ENCODE results near the gene HIVEP3.

The HIVEP3 gene

DNA sequence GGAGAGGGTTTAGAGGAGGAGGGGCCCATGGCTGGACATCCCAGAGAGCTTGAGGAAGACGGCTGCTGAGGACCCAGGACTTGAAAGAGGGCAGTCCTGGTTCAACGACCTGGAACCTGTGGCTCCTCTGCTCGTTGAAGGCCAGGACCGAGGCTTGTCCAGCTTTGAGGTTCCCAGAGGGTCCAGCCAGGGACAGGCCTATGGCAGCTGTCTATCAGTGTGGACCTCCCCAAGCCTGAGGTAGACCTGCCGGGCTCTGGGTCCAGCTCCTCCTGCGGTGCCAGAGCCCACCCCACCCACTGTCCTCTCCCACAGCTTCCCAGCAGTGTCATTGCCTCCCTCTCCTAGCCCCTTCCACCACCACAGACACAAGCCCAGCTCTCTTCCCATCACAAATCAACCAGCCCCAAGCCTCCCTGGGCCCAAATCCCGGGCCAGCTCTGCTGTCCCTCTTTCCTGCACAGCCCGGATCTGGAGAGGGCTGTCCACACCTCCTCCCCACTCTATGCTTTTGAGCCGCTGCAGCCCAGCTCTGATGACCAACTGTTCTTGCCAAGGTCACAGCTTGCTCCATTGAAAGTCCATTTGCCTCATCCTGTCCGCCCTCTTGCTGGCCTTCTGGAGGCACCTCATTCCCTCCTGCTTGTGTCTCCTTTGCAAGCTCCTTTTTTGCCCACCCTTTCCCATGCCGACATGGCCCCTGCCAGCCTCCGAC lies 385.5 kb downstream of the HIVEP3 start:
- no peak for DNase-seq (ENCODE audit: low spot score)

DNA sequence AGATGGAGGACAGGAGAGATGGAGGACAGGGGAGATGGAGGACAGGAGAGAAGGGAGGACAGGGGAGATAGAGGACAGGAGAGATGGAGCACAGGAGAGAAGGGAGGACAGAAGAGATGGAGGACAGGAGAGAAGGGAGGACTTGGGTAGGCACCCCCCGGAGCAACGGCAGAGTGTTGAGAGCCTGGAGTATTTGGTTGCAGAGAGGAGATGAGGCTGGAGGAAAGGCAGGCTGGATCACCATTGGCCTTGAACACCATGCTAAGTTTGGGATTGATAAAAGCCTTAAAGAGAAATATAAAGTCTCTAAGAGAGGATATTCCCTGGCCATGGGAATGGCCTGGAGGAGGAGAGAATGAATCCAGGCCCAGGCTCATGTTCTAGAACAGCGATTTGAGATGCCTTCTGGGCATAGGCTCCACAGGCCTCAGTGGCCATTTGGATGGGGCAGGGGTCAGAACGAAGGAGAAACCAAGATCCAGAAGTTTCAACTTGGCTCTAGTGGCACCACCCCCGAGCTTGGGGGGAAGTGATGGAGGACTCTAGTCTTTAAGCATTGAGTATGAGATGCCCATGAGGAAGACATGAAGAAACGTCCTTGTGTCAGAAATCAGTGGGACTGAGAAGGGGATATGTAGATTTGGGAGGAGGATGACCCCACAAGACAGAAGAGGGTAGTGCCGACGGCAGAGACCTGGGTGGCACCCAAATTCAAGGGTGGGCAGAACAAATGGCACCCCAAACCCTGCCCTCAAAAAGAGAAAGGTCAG lies 386.3 kb downstream of the HIVEP3 start:
- DNase-seq (ENCODE audit: low spot score), result no peak

DNA sequence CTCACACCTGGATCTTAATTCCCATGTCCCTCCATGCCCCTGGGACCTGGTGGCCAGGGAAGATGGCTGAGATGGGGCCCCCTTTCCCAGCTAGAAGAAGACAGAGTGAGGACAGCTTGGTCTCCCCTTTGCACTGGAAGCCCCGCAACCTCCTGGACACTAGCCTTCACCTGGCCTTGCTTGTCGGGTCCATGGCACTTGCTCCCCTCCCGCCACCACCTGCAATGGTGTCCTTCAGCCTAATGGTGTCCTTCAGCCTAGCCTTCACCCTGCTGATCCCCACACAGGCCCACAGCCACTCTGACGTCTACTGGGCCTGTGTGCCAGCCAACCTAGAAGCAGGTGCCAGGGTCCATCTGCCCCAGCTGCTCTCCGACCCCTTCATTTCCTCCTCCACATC lies 388.3 kb downstream of the HIVEP3 start:
- no peak for DNase-seq (ENCODE audit: low spot score)

DNA sequence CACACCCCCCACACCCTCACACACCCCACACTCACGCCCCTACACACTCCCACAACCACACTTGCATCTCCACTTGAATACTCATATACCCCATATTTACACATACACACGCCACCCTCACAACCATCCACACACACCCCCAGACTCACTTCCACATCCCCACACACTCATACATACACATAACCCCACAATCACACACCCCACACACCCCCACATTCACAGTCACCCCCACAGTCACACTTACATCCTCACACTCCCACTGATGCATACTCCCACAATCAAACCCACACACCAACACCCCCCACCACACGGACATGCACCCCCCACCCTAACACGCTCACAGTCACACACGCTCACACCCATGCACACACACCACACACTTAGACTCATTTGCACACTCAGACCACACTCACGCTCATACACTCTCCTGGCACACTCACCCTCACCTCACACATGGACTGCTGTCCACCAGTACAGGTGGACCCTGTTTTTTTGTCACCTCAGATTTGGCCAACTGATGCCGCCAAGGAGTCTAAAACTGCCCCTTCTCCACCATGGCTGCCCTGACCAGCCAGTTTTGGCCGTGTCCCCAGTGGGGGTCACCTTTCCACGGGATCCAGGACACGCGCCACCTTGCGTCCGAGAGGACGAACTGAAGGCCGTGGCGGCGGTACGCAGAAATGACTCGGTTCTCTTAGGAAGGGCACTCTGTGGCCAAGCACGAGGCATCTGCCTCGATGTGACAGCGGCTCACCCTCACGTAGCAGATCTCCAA lies 388.9 kb downstream of the HIVEP3 start:
- no peak for DNase-seq (ENCODE audit: low spot score)

DNA sequence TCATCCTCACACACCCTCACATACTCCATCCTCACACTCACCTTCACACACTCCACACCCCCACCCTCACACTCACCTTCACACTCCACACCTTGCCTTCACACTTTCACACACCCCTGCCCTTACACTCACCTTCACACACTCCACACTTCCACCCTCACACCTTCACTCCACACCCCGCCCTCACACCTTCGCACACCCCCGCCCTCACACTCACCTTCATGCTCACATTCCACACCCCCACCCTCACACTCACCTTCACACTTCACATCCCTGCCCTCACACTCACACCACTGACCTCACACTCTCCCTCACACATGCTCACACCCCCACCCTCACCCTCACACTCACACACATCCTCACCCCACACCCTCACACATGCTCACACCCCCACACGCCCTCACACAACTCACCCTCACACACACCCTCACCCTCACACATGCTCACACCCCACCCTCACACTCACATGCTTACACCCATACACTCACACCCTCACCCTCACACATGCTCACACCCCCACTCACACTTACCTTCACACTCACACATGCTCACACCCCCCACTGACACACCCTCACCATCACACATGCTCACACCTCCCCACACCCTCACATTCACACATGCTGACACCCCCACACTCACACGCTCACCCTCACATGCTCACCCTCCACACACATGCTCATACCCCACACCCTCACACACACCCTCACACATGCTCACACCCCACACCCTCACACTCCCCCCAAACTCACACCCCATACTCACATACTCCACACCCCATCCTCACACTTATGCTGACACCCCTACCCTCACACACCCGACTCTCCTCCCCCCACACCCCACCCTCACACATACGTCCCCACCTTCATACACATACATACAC lies 389.8 kb downstream of the HIVEP3 start:
- DNase-seq (ENCODE audit: low spot score), result no peak

DNA sequence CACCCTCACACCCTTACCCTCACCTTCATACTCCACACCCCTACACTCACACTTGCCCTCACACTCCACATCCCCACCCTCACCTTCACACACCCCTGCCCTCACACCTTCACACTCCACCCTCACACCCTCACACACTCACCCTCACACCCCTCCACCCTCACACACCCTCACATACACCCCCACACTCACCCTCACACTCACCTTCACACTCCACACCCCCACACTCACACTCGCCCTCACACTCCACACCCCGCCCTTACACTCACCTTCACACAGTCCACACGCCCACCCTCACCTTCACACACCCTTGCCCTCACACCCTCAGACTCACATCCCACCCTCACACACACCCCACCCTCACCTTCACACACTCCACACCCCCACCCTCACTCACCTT lies 390.6 kb downstream of the HIVEP3 start:
- DNase-seq (ENCODE audit: low spot score), result no peak

DNA sequence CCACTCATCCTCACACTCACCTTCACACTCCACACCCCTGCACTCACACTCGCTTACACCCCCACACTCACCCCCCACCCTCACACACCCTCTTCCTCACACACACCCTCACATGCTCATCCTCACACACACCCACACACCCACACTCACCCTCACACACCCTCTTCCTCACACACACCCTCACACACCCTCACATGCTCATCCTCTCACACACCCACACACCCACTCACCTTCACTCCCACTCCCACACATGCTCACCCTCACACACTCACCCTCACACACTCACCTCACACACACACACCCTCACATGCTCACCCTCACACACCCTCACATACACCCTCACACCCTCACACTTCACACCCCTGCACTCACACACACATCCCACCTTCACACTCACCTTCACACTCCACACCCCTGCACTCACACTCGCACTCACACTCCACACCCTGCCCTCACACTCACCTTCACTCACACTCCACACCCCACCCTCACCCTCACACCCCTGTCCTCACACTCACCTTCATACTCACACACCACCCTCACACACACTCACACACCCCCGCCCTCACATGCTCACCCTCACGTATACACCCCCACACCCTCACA lies 391.7 kb downstream of the HIVEP3 start:
- no peak for DNase-seq (ENCODE audit: low spot score)

DNA sequence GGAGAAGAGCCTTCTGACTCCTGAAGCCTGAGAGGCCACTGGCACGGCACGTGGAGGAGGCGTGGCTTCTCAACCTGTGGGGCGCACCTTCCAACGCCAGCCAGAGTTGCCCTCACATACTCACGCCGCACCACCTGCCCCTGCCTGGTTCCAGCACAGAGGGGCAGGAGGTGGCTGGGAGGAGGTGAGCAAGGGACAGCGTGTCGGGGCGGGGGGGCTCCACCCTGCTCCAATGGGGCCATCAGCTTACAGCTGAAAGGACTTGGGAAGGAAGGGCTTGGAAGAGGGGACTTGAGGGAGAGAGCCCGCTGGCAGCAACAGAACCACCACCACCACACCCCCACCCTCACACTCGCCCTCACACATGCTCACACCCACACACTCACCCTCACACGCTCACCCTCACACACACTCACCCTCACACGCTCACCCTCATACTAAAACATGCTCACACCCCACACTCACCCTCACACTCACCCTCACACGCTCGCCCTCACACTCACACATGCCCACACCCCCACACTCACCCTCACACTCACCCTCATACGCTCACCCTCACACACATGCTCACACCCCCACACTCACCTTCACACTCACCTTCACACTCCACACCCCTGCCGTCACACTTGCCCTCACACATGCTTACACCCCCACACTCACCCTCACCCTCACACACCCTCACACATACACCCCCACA lies 392.7 kb downstream of the HIVEP3 start:
- DNase-seq (ENCODE audit: low spot score), result no peak

DNA sequence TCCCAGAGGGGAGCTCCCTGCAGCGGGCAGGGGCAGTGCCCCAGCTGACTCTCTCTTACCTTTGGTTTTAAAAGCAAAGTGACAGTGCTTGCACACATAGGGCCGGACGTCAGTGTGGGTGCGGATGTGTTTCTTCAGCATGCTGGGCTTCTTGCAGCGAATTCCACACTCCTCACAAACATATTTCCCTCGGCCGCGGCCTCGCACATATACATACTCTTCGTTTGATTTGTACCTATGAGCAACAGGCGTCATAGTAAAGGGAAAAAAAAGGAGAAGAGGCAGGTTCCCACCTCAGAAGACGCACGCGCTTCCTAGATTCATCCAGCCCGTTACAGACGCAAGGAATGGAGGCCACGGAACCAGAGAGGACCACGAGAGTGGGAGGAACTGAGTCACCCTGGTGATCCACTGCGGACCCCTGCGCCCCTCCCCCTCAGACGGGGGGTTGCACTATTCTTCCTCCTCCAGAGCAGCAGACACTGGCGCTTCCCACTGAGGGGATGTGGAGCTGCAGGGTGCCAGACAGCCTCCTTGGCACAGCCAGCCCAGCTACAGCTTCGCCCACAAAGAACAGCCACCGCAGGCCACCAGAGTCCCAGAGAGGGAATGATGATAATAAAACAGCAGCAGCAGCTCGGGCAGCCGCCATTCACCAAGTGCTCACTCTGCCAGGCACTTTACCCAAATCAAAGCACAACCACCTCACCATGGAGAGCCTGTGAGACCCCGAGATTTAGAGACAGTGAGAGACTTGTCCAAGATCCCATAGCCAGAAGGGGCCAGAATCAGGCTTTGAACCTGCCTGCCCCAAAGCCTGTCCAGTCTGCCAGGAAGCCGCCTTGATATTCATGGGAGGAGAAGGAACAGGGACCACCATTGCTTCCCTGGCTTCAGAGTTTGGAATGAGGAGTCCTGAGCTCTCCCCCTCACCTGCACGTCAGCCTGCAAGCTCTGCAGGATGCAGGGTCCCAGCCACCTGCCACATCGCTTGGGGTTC lies 393.7 kb downstream of the HIVEP3 start:
- DNase-seq (ENCODE audit: low spot score), result no peak

DNA sequence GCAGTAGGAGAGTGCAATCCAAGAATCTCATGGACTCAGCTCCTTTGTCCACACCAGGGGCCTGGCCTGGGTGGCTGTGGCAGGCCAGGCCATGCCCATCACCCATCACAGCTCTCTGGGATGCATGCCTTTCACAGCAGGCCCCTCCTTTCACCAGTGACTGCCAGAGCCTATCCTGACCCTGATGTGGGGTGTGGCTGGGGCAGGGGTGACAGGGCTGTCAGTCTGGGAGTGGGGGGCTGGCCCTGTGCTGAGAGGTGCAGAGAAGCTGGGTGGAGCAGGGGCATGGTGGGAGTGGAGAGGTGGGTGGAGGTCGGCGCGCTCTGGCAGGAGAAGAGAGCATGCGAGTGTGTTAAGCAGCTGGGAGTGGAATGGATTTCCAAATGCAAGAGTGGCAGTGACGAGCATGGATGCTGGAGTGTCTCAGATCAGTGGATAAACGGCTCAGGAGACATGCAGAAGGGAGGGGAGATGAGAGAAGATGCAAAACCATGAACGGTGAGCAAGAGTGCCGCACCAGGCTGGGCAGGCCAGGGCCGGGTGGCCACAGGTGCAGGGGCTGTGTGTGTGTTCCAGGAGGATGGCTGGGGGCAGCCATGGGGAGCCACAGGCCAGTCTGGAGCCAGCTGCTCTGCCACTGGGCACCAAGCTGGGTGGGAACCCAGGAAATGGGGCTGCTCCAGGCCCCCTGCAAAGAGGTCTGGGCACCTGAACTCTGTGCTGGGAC lies 394.6 kb downstream of the HIVEP3 start:
- no peak for DNase-seq (ENCODE audit: low spot score)

DNA sequence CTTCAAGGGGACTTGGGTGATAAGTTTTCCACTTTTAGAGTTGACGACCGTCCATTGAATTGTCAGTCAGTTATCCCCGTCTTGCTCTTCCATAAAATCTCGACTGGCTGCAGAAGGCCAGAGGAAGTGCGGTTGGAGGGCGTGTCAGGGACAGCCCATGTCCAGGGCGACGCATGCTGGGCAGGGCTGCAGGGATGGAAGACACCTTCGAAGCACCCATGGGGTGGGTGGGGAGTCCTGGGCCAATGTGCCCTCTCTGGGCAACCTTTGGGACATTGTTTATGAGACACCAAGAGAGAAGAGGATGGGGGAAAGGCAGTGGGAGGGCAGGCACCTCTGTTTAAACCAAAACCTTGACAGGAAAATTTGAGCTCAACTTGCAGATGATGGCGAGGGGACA lies 395.7 kb downstream of the HIVEP3 start:
- no peak for DNase-seq (ENCODE audit: low spot score)

DNA sequence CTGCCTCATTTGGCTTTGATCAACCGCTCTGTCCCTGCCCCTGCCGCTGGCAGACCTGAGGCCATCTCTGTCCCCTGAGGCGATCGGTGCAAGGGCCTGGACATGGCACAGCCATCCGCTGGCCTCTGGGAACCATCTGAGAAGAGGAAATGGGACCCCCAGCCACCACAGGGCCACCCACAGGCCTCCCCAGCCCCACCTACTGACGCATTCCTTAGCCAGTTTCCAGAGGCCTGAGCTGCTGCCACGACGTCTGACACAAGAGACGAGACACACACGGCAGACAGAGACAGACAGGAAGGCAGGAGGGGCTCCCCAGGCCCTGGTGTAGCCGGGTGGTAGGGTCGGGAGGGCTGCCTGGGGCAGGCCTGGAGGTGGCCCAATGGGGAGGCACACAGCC lies 397.0 kb downstream of the HIVEP3 start:
- no peak for DNase-seq (ENCODE audit: low spot score)

DNA sequence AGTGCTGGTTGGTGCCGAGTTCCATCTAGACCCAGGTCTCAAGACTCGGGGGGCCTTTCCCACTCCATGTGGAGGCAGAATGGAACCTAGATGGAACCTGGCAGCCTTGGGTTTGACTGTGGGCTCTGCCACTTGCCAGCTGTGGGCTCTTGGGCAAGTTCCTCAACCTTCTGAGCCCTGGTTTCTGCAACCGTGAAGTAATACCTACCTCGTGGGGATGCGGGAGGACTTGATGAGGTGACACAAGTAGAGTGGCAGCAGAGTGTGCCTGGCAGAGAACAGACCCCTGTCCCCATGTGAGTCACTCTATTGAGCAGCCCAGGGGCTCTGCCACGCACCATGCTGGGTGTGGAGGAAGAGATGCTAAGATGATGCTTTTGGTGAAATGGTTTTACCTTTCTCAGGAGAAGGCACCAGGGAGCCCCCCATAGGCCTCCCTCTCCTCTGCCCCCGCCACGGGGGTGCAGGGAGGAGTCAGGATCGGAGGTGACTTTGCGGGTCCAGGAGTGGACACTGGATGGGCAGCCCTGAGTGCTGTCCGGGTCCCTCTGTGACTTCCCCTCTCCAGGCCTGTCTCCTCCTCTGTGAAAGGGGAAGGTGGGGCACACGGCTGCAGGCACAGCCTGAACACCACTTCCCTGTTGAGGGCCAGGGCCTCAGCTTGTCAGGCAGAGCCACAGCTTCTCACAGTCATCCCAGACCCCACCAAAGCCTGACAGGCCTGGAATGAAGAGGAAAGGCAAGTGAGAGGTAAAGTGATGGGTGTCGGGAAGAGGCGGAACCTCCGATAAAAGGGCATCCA lies 397.6 kb downstream of the HIVEP3 start:
- DNase-seq (ENCODE audit: low spot score), result no peak

DNA sequence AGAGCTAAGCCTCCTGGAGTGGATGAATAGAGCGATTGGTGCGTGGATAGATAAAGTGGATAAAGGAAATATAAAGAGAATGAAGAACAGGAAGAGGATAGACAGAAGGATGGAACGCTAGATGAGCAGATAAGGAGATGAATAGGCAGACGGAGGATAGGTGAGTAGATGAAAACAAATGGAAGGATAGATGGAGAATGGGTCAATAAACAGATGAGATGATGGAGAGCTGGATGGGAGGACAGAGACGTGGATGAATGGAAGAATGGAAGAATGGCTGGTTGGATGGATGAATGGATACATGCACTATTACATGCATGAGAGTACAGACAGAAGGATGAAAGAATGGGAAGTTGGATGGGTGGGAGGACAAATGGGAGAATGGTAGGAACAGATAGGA lies 399.1 kb downstream of the HIVEP3 start:
- no peak for DNase-seq (ENCODE audit: low spot score)

DNA sequence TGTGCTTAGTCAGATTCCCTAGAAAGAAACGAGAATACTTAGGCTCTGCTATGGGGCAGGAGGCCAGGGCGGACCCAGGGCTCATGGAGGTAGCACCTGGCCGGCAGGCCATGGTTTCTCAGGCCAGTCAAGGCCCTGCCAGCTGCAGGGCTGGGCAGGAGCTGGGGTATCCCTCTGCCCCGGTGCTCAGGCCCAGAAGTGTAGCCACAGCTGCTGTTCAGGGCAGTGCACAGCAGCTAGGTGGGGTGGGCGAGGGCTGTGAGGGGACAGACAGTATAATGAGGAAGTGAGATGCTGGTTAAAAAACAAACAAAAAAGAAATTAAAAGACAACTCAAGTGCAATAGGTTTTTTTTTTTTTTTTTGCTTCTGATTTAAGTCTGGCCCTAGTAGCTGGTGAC lies 400.3 kb downstream of the HIVEP3 start:
- DNase-seq (ENCODE audit: low spot score), result no peak

DNA sequence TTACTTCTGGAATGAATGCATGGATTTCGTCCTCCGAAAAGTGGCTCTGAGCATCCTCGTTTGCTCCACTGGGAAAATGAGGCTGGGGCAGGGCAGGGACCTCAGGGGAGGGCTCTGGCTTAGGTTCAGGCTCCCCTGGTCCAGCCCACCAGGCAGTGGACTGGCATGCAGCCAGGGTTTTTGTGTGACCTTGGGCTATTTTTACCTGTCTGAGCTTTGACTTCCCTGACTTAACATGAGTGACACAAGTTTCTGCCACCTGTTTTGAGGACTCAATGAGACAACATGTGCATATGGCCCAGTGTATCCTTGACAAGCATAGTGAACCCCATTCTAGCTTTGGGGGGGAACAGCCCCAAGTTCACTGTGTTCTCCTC lies 401.7 kb downstream of the HIVEP3 start:
- DNase-seq (ENCODE audit: low spot score), result no peak

DNA sequence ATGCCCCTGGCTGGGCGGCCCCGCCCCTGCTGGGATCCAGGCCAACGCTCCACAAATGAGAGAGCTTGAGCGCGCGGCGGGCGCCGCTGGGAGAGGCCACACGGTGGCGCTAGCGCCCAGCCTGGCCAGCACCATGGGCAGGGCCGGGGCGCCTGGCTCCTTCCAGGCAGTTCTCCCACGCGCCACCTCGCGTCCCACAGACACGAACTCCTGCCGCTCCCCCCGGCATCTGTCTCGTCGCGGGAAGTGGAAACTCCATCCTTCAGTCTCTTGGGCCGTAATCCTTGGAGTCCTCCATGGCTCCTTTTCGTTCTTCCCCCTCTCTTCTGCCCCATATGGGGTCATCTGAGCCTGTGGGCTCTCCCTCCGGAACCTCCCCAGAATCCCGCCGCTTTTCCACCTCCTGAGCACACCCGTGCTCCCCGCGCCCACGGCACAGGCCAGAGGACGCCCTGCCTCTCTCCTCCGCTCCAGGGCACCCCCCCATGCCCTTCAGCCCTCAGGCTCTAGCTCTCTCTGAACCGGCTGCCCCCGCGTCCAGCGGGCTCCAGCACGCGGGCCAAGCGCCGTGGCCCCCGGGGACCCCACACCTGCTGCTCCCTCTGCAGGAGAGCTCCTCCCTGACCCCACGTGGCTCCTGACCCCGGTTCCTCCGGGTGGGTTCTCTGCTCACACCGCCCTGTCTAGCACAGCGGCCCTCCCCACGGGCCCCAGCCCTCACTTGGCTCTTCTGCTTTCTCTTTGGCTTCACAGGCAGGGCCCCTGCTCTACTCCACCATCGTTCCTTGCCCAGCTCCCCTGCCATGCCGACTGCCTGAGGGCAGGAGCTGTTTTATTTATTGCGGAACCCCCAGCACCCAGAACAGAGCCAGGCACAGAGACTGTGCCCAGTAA lies 402.3 kb downstream of the HIVEP3 start:
- peak; percentile 91 for DNase-seq (ENCODE audit: low spot score)

Data from globus pallidus (tissue), 1 donor.